ENCODE data around the gene MFAP5.

GRCh38 chr12:8612629-8613028, 50.0 kb downstream of the MFAP5 start, which contains the start of gene AICDA:
- TF ChIP-seq CTCF (conservative IDR thresholded peaks at IDR 0.05) (no peak), ZFX (IDR thresholded peaks at IDR 0.05) (no peak)

Data from C4-2B (cell line).